PC-9 (cell line): ENCODE data around the gene C22orf31.

Source experiments
- EZH2 ChIP-seq: fragments of 200-600 bp; sonication (generic); IDR thresholded peaks from 2 replicates; pipeline ENCODE4 v1.8.0; 2017; ENCODE audit warnings: antibody characterized with exemption, low read depth
- TF ChIP-seq, protein P1 (sequence below): fragments of 200-600 bp; sonication (generic); conservative IDR thresholded peaks from 2 replicates; pipeline ENCODE4 v1.6.1; 2017; ENCODE audit warnings: mixed run types, antibody characterized with exemption, mild to moderate bottlenecking, moderate library complexity

DNA sequence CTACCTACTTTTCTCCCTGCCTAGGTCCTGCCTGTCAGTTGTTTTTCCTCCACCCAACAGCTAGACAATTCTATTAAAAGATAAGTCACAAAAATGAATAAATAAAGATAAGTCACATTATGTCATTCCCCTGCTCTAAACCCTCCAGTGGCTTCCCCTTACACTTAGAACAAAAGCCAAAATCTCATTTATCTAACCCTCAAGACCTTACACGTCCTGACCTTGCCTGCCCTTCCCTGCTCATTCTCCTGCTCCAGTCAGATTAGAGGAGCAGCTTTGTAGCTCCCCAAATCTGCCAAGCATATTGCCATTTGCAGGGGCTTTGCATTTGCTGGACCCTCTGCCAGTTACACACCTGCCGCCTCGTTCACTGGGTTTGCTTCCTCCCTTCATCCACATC is 27.9 kb upstream of the C22orf31 start:
- TF ChIP-seq, protein P1, sequence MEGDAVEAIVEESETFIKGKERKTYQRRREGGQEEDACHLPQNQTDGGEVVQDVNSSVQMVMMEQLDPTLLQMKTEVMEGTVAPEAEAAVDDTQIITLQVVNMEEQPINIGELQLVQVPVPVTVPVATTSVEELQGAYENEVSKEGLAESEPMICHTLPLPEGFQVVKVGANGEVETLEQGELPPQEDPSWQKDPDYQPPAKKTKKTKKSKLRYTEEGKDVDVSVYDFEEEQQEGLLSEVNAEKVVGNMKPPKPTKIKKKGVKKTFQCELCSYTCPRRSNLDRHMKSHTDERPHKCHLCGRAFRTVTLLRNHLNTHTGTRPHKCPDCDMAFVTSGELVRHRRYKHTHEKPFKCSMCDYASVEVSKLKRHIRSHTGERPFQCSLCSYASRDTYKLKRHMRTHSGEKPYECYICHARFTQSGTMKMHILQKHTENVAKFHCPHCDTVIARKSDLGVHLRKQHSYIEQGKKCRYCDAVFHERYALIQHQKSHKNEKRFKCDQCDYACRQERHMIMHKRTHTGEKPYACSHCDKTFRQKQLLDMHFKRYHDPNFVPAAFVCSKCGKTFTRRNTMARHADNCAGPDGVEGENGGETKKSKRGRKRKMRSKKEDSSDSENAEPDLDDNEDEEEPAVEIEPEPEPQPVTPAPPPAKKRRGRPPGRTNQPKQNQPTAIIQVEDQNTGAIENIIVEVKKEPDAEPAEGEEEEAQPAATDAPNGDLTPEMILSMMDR, result no peak
- no peak for TF ChIP-seq EZH2
